M059J (cell line): ENCODE data around the gene DHX30. TPM values are rescaled to one million over a fixed set of nuclear protein-coding genes. Genes with fewer than 3 reads are reported as not detected.

Experiments used
- DNase-seq: peaks from one replicate; pipeline ENCODE4 v3.0.0-alpha.2; 2012; ENCODE audit warnings: low read depth
- total RNA-seq: library from RNA; depleted of rRNA; stranded (reverse); fragments of >200 nt; shearing (Covaris generic); gene quantifications from 2 replicates; pipeline ENCODE4 v1.2.3, GENCODE V29; 2014

DHX30 gene
- total RNA-seq, 1 experiment from 2014 or later, result 45.2 TPM

DNA sequence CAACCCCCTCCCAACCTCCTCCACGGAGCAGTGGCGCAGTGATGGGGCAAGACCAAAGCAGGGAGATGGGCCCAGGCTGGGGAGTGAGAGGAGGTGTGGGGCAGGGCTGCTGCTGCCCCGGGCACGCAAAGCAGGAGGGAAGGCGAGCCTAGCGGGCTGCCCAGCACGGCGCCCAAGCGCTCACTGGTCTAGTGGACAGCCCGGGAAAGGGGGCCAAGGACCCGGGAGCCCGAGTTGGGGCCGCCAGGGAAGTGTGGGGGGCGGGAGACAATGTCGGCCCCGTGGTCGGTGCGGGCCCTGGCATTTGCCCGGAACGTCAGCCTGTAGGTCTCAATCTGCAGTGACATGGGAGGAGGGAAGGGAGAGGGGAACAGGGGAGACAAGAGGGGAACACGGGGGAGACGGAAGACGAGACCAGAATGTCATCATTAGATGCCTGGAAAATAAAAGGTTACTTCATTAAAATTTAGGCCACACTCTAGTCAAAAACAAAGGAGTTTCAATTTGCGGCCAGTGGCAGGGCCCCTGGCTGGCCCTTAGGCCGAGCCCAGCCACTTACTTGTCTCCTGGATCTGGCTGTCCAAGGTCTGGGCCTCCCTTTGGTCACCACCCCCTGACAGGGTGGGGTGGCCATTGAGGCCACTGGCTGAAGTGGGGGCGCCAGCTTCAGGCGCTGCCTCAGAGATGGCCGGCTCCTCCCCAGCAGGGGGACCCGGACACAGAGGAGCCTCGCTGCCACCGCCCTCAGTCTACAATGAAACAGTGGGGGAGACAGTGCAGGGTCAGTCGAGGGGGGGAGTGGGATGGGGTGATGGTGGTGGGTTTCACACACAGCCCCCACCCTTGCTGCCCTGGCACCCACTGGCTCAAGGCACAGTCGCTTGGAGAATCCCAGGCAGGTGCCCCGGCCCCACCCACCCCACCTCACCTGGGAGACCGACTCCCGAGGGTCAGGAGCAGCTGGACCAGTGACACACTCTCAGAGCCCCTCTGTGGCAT is 50.0 kb downstream of the DHX30 start:
- DNase-seq, result no peak

- DNase-seq, result no peak
Observed at GRCh38 chr3:47854267-47854666, 51.3 kb downstream of the DHX30 start.

- no peak for DNase-seq
Observed at GRCh38 chr3:47854720-47855455, 52.0 kb downstream of the DHX30 start.

DNA sequence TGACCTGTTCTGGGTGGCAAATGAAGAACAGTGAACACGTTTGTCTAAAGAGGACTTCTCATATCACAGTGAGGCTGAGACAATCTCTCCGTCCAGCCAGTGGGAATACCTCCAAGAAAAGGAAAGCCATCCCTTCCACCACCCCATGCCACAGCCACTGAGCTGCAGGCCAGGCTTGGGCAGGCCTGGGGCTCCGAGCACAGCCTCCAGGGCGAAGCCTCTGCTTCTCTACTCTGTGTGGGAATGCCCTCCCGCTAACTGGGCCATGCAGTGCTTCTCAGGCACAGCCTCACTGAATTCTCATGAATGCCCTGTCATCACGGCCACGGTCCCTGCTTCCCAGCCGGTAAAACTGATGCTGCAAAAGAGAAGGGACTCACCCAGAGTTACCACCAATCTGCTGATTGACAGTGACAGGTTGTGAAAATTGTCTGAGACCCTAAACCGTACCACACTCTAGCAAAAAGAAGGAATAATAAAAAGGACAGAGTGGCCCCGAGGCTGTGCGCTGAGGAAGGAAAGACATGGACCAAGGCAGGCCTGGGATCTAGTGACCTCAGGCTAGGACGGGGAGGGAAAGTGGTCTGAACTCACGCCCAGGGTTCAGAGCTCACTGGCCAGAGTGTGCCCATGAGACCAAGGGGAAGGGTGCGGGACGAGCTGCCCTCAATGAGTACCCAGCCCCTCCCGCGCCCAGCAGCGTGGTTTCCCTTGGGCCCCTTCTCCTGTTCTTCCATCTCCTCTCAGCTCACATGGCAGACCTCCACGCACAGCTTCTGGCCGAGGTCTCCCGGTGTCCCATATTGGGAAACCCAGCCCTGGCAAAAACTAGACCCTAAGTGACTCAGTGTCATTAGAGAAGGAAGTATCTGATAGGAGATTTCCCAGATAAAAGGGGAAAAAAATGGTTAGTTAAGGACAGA is 52.8 kb downstream of the DHX30 start:
- DNase-seq, result no peak

DNA sequence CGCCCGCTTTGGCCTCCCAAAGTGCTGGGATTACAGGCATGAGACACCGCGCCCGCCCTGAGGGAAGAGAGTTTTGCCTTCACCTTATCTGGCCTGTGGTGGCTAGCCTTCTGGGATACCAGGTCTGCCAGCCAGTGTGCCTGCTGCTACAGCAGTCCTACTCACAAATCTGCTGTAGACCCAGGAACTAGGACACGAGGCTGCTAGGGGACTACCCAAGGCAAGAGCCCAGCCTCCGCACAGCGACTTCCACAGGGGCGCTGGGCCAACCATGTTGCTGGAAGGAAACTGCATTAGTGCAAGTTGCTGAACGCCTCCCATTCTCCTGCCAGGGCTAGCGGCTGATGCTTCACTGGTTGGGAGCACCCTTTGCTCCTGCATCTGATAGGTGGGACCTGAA is 53.7 kb downstream of the DHX30 start:
- DNase-seq, result no peak

- DNase-seq, result no peak
Observed at GRCh38 chr3:47857151-47857550, 54.2 kb downstream of the DHX30 start.

- DNase-seq, result no peak
Observed at GRCh38 chr3:47859956-47860605, 57.1 kb downstream of the DHX30 start.

DNA sequence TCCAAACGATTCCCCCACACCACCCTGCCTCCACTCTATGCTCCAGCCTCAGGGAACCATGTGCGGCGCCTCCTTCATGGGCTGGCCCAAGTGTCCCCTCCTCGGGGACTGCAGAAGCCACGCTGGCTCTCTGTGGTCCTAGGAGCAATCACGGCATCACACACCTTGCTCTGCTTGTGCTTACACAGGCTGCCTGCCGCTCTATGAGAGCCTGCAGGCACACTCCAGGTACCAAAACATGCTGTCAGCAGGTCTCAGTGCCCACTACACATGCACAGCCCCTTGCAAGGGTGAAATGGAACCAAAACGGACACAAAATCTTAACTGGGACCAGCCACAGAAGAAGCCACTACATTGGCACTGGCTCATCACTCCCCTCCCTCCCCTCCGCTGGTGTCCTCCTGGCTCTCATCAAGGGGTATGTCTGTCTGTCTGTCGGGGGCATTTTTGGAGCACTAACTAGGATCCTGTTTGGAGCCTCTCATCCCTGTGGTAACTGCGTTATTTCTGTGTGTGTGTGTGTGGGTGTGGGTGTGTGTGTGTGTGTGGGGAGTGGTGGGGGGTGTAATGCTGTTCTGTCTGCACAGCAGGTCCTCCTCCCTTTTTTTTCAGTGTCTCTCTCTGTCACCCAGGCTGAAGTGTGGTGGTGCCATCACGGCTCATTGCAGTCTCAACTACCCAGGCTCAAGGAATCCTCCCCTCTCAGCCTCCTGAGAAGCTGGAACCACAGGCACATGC is 60.6 kb downstream of the DHX30 start:
- no peak for DNase-seq

GRCh38 chr3:47865192-47865591 is 62.3 kb downstream of the DHX30 start:
- DNase-seq, result no peak

DNA sequence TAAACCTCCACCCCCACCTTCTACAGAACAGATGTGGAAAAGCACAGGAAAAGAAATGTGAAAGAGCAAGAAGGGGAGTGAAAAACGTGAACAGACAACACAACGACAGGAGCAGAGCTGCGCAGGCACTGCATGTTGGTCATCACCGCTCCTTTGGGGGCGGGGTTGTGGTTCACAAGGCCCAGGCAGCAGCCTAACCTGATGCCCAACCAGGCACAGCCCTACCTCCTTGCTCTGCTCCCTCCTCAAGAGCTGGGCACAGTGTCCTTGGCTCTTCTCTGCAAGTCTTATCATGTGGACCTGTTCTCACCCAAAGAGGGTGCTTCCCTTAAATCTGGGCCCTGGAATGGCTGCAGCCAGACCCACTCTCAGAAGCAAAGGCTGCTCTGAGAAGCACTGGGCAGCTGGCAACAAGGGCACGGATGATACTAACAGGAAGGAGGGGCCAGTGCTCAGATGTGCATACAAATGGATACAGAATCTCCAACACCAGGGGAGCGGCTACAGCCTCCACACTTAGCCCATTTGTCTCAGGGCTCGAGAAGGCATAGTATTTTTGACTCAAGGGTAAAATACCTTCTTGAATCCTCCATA is 64.6 kb downstream of the DHX30 start:
- no peak for DNase-seq

GRCh38 chr3:47868306-47868705 is 65.4 kb downstream of the DHX30 start:
- no peak for DNase-seq

- DNase-seq, result no peak
Observed at GRCh38 chr3:47870156-47870555, 67.2 kb downstream of the DHX30 start.

GRCh38 chr3:47870702-47871260 is 67.8 kb downstream of the DHX30 start:
- no peak for DNase-seq

GRCh38 chr3:47871389-47871788 is 68.5 kb downstream of the DHX30 start:
- no peak for DNase-seq

DNA sequence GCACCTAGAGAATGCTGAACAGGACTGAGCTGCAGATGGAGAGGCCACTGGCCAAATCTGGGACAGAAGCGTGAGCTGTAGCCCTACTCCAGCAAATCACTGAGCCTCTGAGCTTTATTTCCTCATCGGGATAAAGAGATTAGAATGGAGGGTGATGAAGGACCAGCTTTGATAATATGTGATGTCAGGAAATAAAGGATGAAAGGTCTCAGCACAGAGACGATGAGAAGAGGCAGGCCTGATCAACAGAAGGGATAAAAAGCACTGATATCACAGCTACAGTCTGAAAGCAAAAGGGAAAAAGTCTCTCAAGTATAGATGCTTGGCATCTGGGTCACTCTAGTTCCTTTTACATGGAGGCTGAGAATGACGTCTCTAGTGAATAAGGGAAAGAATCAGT is 70.0 kb downstream of the DHX30 start:
- no peak for DNase-seq

GRCh38 chr3:47874438-47874837 is 71.5 kb downstream of the DHX30 start:
- DNase-seq, result no peak

GRCh38 chr3:47874913-47875312 is 72.0 kb downstream of the DHX30 start:
- no peak for DNase-seq

GRCh38 chr3:47877290-47877689 is 74.4 kb downstream of the DHX30 start:
- DNase-seq, result peak; percentile 16

GRCh38 chr3:47877719-47878118 is 74.8 kb downstream of the DHX30 start:
- no peak for DNase-seq

GRCh38 chr3:47882338-47882737 is 79.4 kb downstream of the DHX30 start:
- no peak for DNase-seq
